Gastrocnemius medialis (tissue), 4 donors: ENCODE results near the gene GRM1. TPM values are rescaled to one million over a fixed set of nuclear protein-coding genes. Genes with fewer than 3 reads are reported as not detected.

Source experiments
- ATAC-seq, 2 donors: fragments of 150-250 bp; one replicate each; pipeline ENCODE4 v1.9.1; 2016
- DNase-seq, 2 donors: peaks; one replicate each; pipeline ENCODE4 v3.0.0-alpha.2; 2019
- H3K27ac ChIP-seq, 4 donors: fragments of 200-600 bp; sonication (generic); 1 replicate in 1 of 4; 2 replicates in 3 of 4; pipeline ENCODE4 v1.5.1; 2016 to 2018; ENCODE audit warnings: mild to moderate bottlenecking in 2 of 4, moderate library complexity in 1 of 4
- H3K27me3 ChIP-seq, 3 donors: fragments of 200-600 bp; sonication (generic) in 2 of 3; 1 replicate in 1 of 3; 2 replicates in 2 of 3; pipeline versions ENCODE4 v1.5.1 to v1.6.0; 2016 to 2019; ENCODE audit warnings: mild to moderate bottlenecking in 1 of 3, moderate library complexity in 1 of 3
- H3K36me3 ChIP-seq, 2 donors: fragments of 200-600 bp; sonication (generic) in 1 of 2; one replicate each; pipeline ENCODE4 v1.5.1; 2017 to 2018
- H3K4me1 ChIP-seq, 2 donors: fragments of 200-600 bp; sonication (generic) in 1 of 2; one replicate each; pipeline ENCODE4 v1.5.1; 2016 to 2017; ENCODE audit warnings: mild to moderate bottlenecking in 2 of 2
- H3K4me3 ChIP-seq, 4 donors: fragments of 200-600 bp; sonication (generic) in 3 of 4; 1 replicate in 1 of 4; 2 replicates in 3 of 4; pipeline ENCODE4 v1.5.1; 2016 to 2019; ENCODE audit warnings: mild to moderate bottlenecking in 2 of 4
- H3K9me3 ChIP-seq, 3 donors: fragments of 200-600 bp; sonication (generic) in 2 of 3; 1 replicate in 1 of 3; 2 replicates in 2 of 3; pipeline ENCODE4 v1.5.1; 2016 to 2019
- POLR2A ChIP-seq, 2 donors: fragments of 450-650 bp; IDR thresholded peaks; one replicate each; pipeline ENCODE4 v1.6.1; 2017; ENCODE audit warnings: antibody characterized with exemption in 2 of 2, mild to moderate bottlenecking in 2 of 2, moderate library complexity in 2 of 2
- in situ Hi-C, 4 donors: fragments of 200-750 bp; cut with MboI; loops; one replicate each; pipeline versions ENCODE4 v1.15.0 to v1.8.0; 2017; ENCODE audit warnings: low sequenced_read_pairs in 4 of 4
- intact Hi-C: fragments of 100-400 bp; cut with DNase I; formaldehyde crosslinking; loops from one replicate; pipeline ENCODE4 v1.15.1; 2023; ENCODE audit warnings: low total_unique reads
- total RNA-seq, 4 donors: library from RNA; depleted of rRNA; stranded (reverse); fragments of >200 nt; gene quantifications; one replicate each; pipeline versions ENCODE4 v1.1.0 to v1.2.3, GENCODE V29; 2016
- TF ChIP-seq, protein P1 (sequence below), 5 experiments: fragments of 450-650 bp in 3 of 5; fragments of 200-600 bp in 2 of 5; sonication (generic) in 2 of 5; IDR thresholded peaks in 4 of 5; conservative IDR thresholded peaks in 1 of 5; 1 replicate in 4 of 5; 2 replicates in 1 of 5; pipeline ENCODE4 v1.5.1; 2016 to 2019; ENCODE audit warnings: antibody characterized with exemption in 5 of 5, mild to moderate bottlenecking in 3 of 5, moderate library complexity in 3 of 5

GRM1 gene
- total RNA-seq, 4 donors from 2014 or later: 0.04 TPM; not detected in 3

DNA sequence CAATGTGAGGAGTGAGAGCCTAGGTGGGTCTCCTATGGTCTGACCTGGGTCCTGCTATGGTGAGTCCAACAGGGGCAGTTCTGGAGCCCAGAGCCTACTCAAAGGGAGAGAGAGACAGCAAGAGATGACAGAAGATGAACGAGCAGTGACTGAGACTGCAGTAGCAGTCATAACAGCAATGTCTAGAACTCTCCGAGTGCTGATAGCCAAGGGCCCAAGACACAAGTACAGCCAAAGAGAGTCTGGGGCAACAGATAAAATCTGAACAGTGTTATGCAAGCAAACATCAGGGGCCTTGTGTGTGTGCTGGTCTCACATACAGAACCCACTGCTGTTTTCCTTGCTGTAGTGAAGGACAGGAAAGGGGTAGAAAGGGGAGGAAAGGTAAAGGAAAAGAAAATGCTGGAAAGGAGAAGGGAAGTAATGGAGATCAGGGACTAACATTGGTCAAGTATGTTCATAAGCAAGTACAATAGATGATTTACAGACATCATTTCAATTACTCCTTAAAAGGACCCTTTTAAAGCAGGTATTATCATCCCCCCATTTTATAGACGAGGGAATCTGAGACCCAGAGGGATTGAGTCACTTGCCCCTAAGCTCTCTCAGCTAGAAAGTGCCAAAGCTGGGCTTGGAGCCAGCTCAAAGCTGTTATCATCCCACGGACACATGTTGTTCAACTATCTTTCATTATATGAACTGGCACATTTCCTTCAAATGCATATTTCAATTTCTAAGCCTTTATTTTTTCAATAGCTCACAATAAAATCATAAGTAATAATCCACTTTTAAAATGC is 332.5 kb downstream of the GRM1 start:
- Histone ChIP-seq H3K4me3 (no peak overlapping the region), H3K27me3 (no peaks in the 10 kb centered on the region), H3K36me3 (no peaks in the 10 kb centered on the region), H3K9me3 (no peaks in the 10 kb centered on the region), H3K27ac (no peak overlapping the region), H3K4me1 (no peaks in the 10 kb centered on the region)
- no peak for DNase-seq
- in situ Hi-C loops (no loop called here), intact Hi-C loops (no loop called here)
- no peak for ATAC-seq
- TF ChIP-seq POLR2A (IDR thresholded peaks at IDR 0.05): no peak
- TF ChIP-seq, protein P1, sequence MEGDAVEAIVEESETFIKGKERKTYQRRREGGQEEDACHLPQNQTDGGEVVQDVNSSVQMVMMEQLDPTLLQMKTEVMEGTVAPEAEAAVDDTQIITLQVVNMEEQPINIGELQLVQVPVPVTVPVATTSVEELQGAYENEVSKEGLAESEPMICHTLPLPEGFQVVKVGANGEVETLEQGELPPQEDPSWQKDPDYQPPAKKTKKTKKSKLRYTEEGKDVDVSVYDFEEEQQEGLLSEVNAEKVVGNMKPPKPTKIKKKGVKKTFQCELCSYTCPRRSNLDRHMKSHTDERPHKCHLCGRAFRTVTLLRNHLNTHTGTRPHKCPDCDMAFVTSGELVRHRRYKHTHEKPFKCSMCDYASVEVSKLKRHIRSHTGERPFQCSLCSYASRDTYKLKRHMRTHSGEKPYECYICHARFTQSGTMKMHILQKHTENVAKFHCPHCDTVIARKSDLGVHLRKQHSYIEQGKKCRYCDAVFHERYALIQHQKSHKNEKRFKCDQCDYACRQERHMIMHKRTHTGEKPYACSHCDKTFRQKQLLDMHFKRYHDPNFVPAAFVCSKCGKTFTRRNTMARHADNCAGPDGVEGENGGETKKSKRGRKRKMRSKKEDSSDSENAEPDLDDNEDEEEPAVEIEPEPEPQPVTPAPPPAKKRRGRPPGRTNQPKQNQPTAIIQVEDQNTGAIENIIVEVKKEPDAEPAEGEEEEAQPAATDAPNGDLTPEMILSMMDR (IDR thresholded peaks at IDR 0.05 in 4 of 5, conservative IDR thresholded peaks at IDR 0.05 in 1 of 5): no peak

- ATAC-seq (no peak), DNase-seq (no peak)
- H3K9me3 ChIP-seq: no peaks in the 10 kb centered on the region
- no peak overlapping the region for H3K27ac ChIP-seq
- TF ChIP-seq, protein P1 (IDR thresholded peaks at IDR 0.05 in 4 of 5, conservative IDR thresholded peaks at IDR 0.05 in 1 of 5): no peak
- TF ChIP-seq POLR2A (IDR thresholded peaks at IDR 0.05): no peak
- H3K27me3 ChIP-seq: no peaks in the 10 kb centered on the region
- in situ Hi-C loops: no loop called here
- no peaks in the 10 kb centered on the region for H3K4me1 ChIP-seq
- H3K36me3 ChIP-seq: no peaks in the 10 kb centered on the region
- intact Hi-C loops: no loop called here
- H3K4me3 ChIP-seq: no peak overlapping the region
Observed at GRCh38 chr6:146363838-146364607, 335.2 kb downstream of the GRM1 start.

DNA sequence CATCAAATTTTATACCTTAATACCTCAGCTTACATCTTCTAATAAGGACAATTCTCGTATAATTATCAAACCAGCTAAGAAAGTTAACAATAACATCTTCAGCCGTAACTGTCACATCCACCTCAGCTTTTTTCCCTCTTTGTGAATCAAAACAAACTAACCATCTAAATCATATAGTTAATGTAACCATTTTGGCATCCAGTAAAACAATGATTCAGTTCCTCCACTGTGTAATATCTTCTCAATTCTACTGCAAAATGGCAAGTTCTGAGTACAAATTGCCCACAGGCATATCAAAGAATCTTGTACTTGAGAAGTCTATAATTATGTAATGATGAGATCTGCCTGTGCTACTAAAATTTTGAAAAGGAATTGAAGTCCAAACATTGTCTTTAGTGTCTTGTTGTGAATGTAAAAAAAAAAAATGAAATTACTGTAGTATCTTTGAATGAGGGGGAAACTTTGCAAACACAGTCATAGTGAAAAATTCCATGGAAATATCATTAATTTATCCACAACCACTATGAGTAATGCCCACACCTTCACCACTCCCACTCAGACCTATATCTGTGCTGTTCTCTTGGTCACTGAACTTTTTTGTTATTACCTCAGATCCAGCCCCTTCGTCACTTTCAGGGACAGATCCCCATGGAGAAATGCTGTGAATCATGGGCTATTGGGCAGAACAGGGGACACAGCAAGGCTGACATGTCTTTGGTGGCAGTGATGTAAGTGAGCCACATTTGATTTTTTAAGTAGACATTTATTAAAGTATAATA is 336.1 kb downstream of the GRM1 start:
- intact Hi-C loops: no loop called here
- TF ChIP-seq, protein P1 (IDR thresholded peaks at IDR 0.05 in 4 of 5, conservative IDR thresholded peaks at IDR 0.05 in 1 of 5): no peak
- TF ChIP-seq POLR2A (IDR thresholded peaks at IDR 0.05): no peak
- no peak overlapping the region for H3K27ac ChIP-seq

DNA sequence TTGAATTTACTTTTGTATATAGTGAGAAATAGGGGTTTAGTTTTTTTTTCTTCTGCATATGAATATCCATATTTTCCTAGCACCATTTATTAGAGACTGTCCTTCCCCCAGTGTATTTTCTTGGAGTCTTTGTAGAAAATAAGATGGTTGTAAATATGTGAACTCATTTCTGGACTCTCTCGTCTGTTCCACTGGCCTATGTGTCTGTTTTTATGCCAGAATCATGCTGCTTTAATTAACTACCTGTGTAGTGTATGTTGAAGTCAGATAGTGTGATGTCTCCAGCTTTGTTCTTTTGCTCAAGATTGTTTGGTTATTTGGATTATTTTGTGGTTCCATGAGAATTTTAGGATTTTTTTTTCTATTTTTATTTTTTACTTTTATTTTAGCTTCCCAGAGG is 338.2 kb downstream of the GRM1 start:
- H3K4me1 ChIP-seq: no peaks in the 10 kb centered on the region
- H3K27me3 ChIP-seq: no peaks in the 10 kb centered on the region
- no peak for TF ChIP-seq POLR2A (IDR thresholded peaks at IDR 0.05)
- TF ChIP-seq, protein P1 (IDR thresholded peaks at IDR 0.05 in 4 of 5, conservative IDR thresholded peaks at IDR 0.05 in 1 of 5): no peak
- ATAC-seq: no peak
- H3K27ac ChIP-seq: no peak overlapping the region
- in situ Hi-C loops: no loop called here
- H3K4me3 ChIP-seq: no peak overlapping the region
- H3K36me3 ChIP-seq: no peaks in the 10 kb centered on the region
- no peak for DNase-seq
- intact Hi-C loops: no loop called here
- no peaks in the 10 kb centered on the region for H3K9me3 ChIP-seq

More for the DNA sequence above, 336.1 kb downstream of the GRM1 start:
- no peak for DNase-seq
- no peak overlapping the region for H3K4me3 ChIP-seq
- ATAC-seq: no peak
- H3K4me1 ChIP-seq: no peaks in the 10 kb centered on the region
- no peaks in the 10 kb centered on the region for H3K9me3 ChIP-seq
- no peaks in the 10 kb centered on the region for H3K36me3 ChIP-seq
- in situ Hi-C loops: no loop called here
- H3K27me3 ChIP-seq: no peaks in the 10 kb centered on the region
